H1 (cell line): ENCODE results near the gene GJB3. TPM values are rescaled to one million over a fixed set of nuclear protein-coding genes. Genes with fewer than 3 reads are reported as not detected.

Experiments
- CTCF ChIA-PET: fragments of 300-600 bp; sonication (Branson Sonifier 250); formaldehyde crosslinking; loops from one replicate; lab custom pipeline; 2021; ENCODE audit not compliant: partially characterized antibody; lab: Charles Lee
- POLR2A ChIA-PET: fragments of 300-600 bp; sonication (Branson Sonifier 250); formaldehyde crosslinking; loops from one replicate; lab custom pipeline; 2021; ENCODE audit warnings: inconsistent platforms; ENCODE audit not compliant: partially characterized antibody; lab: Charles Lee
- DNase-seq, 2 experiments: peaks; one replicate each; pipeline versions ENCODE4 v3.0.0 to v3.0.0-alpha.2; 2010 to 2022; ENCODE audit warnings: low spot score in 2 of 2, low read depth in 1 of 2, mixed read lengths in 1 of 2
- FAIRE-seq: peaks from 2 replicates; lab custom pipeline; 2011; peaks lifted over from hg19 to GRCh38; lab: Jason Lieb, UNC
- H2AFZ ChIP-seq: 2 replicates; pipeline ENCODE4 v1.8.1; 2012; ENCODE audit warnings: low read length, inconsistent platforms
- H2AK5ac ChIP-seq: 2 replicates; pipeline ENCODE4 v1.6.1; 2013; ENCODE audit warnings: low read depth, low read length
- H2BK120ac ChIP-seq: replicated peaks from 2 replicates; pipeline ENCODE3; 2013; ENCODE audit warnings: low read depth, low read length, inconsistent platforms
- H2BK12ac ChIP-seq: 2 replicates; pipeline ENCODE4 v1.6.1; 2013; ENCODE audit warnings: low read depth, low read length
- H2BK15ac ChIP-seq: 2 replicates; pipeline ENCODE4 v1.6.1; 2013; ENCODE audit warnings: low read length
- H2BK20ac ChIP-seq: 2 replicates; pipeline ENCODE4 v1.6.1; 2013; ENCODE audit warnings: low read length
- H2BK5ac ChIP-seq: 2 replicates; pipeline ENCODE4 v1.6.1; 2013; ENCODE audit warnings: low read depth, low read length
- H3K14ac ChIP-seq: 2 replicates; pipeline ENCODE4 v1.6.1; 2013; ENCODE audit warnings: inconsistent platforms; ENCODE audit not compliant: insufficient read length
- H3K18ac ChIP-seq: 2 replicates; pipeline ENCODE4 v1.6.1; 2013; ENCODE audit warnings: low read length; ENCODE audit errors: extremely low read depth
- H3K23ac ChIP-seq: 2 replicates; pipeline ENCODE4 v1.6.1; 2013; ENCODE audit warnings: inconsistent platforms; ENCODE audit not compliant: insufficient read length
- H3K23me2 ChIP-seq: 2 replicates; pipeline ENCODE4 v1.6.1; 2013; ENCODE audit warnings: low read depth, low read length
- H3K27ac ChIP-seq: 2 replicates; pipeline ENCODE4 v1.6.1; 2011; ENCODE audit warnings: low read depth, low read length, inconsistent platforms
- H3K27me3 ChIP-seq, 4 experiments: replicated peaks in 1 of 4; 1 replicate in 1 of 4; 2 replicates in 3 of 4; pipeline versions ENCODE4 v1.6.1 to v1.8.1; 2011 to 2013; ENCODE audit warnings: low read length in 3 of 4, mild to moderate bottlenecking in 3 of 4, inconsistent platforms in 2 of 4, mixed read lengths in 2 of 4, moderate library complexity in 1 of 4; ENCODE audit not compliant: control insufficient read depth in 3 of 4, insufficient read depth in 3 of 4; ENCODE audit errors: extremely low read depth in 1 of 4
- H3K36me3 ChIP-seq, 4 experiments: 2 replicates each; pipeline versions ENCODE4 v1.6.1 to v1.8.1; 2011 to 2013; ENCODE audit warnings: mild to moderate bottlenecking in 4 of 4, low read length in 3 of 4, moderate library complexity in 2 of 4, control low read depth in 1 of 4, inconsistent platforms in 1 of 4; ENCODE audit not compliant: insufficient read depth in 4 of 4, control insufficient read depth in 2 of 4
- H3K4ac ChIP-seq: replicated peaks from 2 replicates; pipeline ENCODE3; 2013; ENCODE audit warnings: low read length, low read depth, mixed read lengths, inconsistent platforms; ENCODE audit not compliant: insufficient read length
- H3K4me1 ChIP-seq, 4 experiments: replicated peaks in 1 of 4; 1 replicate in 1 of 4; 2 replicates in 3 of 4; pipeline versions ENCODE4 v1.6.1 to v1.8.1; 2011 to 2013; ENCODE audit warnings: low read length in 3 of 4, inconsistent platforms in 2 of 4, mixed read lengths in 1 of 4; ENCODE audit not compliant: insufficient read depth in 4 of 4, control insufficient read depth in 3 of 4
- H3K4me2 ChIP-seq, 2 experiments: 2 replicates each; pipeline versions ENCODE4 v1.6.1 to v1.8.1; 2011 to 2013; ENCODE audit warnings: low read depth in 2 of 2, low read length in 2 of 2, control low read depth in 1 of 2, inconsistent platforms in 1 of 2, mild to moderate bottlenecking in 1 of 2; ENCODE audit not compliant: insufficient read depth in 1 of 2
- H3K4me3 ChIP-seq, 4 experiments: fragments of 200-600, 300-600 bp in 1 of 4; sonication (generic), shearing (Covaris generic), sonication (Bioruptor Twin) in 1 of 4; 2 replicates each; pipeline versions ENCODE4 v1.5.1 to v1.8.1; 2011 to 2016; ENCODE audit warnings: low read length in 4 of 4, low read depth in 3 of 4, control low read depth in 2 of 4, inconsistent platforms in 2 of 4, mild to moderate bottlenecking in 2 of 4, mixed read lengths in 1 of 4, moderate library complexity in 1 of 4; ENCODE audit not compliant: insufficient read depth in 2 of 4; ENCODE audit errors: extremely low read depth in 1 of 4
- H3K56ac ChIP-seq: replicated peaks from 2 replicates; pipeline ENCODE3; 2013; ENCODE audit warnings: low read depth, mild to moderate bottlenecking, mixed read lengths, low read length, inconsistent platforms; ENCODE audit not compliant: insufficient read length
- H3K79me1 ChIP-seq: 2 replicates; pipeline ENCODE4 v1.6.1; 2013; ENCODE audit warnings: low read depth, low read length, control low read depth
- H3K79me2 ChIP-seq, 2 experiments: 2 replicates each; pipeline versions ENCODE4 v1.6.1 to v1.8.1; 2012 to 2013; ENCODE audit warnings: low read length in 2 of 2, mild to moderate bottlenecking in 2 of 2, inconsistent platforms in 1 of 2; ENCODE audit not compliant: insufficient read depth in 2 of 2, control insufficient read depth in 1 of 2
- H3K9ac ChIP-seq, 4 experiments: replicated peaks in 1 of 4; 1 replicate in 1 of 4; 2 replicates in 3 of 4; pipeline versions ENCODE4 v1.6.1 to v1.8.1; 2011 to 2013; ENCODE audit warnings: low read depth in 3 of 4, low read length in 3 of 4, control low read depth in 2 of 4, mild to moderate bottlenecking in 2 of 4, moderate library complexity in 2 of 4, inconsistent platforms in 1 of 4; ENCODE audit errors: extremely low read depth in 1 of 4
- H3K9me3 ChIP-seq, 2 experiments: 2 replicates each; pipeline versions ENCODE4 v1.6.1 to v1.8.1; 2012 to 2013; ENCODE audit warnings: mild to moderate bottlenecking in 2 of 2, moderate library complexity in 2 of 2, control low read depth in 1 of 2, inconsistent platforms in 1 of 2, low read depth in 1 of 2, low read length in 1 of 2, mixed read lengths in 1 of 2; ENCODE audit not compliant: insufficient read depth in 2 of 2
- H4K20me1 ChIP-seq, 2 experiments: replicated peaks in 1 of 2; 2 replicates each; pipeline versions ENCODE3 to v1.8.1; 2011 to 2013; ENCODE audit warnings: inconsistent platforms in 2 of 2, low read length in 2 of 2, mild to moderate bottlenecking in 1 of 2; ENCODE audit not compliant: insufficient read depth in 2 of 2, control insufficient read depth in 1 of 2
- H4K5ac ChIP-seq: 2 replicates; pipeline ENCODE4 v1.6.1; 2013; ENCODE audit warnings: low read length, low read depth, mixed read lengths, inconsistent platforms; ENCODE audit not compliant: insufficient read length
- H4K8ac ChIP-seq: 2 replicates; pipeline ENCODE4 v1.8.0; 2013; ENCODE audit warnings: mild to moderate bottlenecking, moderate library complexity, low read length, inconsistent platforms; ENCODE audit not compliant: insufficient read depth; ENCODE audit errors: extremely low read depth
- H4K91ac ChIP-seq: replicated peaks from 2 replicates; pipeline ENCODE3; 2013; ENCODE audit warnings: low read length, mixed read lengths, inconsistent platforms; ENCODE audit not compliant: insufficient read length
- ASH2L ChIP-seq: fragments of 200-600, 300-600 bp; sonication (generic); IDR thresholded peaks from one replicate; pipeline ENCODE4 v1.7.1; 2017; ENCODE audit warnings: low read length
- CREB1 ChIP-seq: IDR thresholded peaks from 2 replicates; pipeline ENCODE4 v1.6.1; 2012; ENCODE audit warnings: inconsistent platforms
- JUND ChIP-seq: IDR thresholded peaks from 2 replicates; pipeline ENCODE4 v1.6.1; 2011; ENCODE audit warnings: mild to moderate bottlenecking, improper control_type of control experiment, low read length
- NRF1 ChIP-seq: IDR thresholded peaks from 2 replicates; pipeline ENCODE4 v1.6.1; 2011; ENCODE audit warnings: mild to moderate bottlenecking, low read depth, low read length, improper control_type of control experiment
- POU5F1 ChIP-seq: IDR thresholded peaks from 2 replicates; pipeline ENCODE4 v1.6.1; 2011; ENCODE audit warnings: low read depth, mild to moderate bottlenecking, low read length, moderate library complexity
- RAD21 ChIP-seq, 2 experiments: IDR thresholded peaks in 1 of 2; conservative IDR thresholded peaks in 1 of 2; 2 replicates each; pipeline ENCODE4 v1.6.1; 2011; ENCODE audit warnings: low read depth in 2 of 2, low read length in 2 of 2, improper control_type of control experiment in 1 of 2, inconsistent platforms in 1 of 2, mild to moderate bottlenecking in 1 of 2, moderate library complexity in 1 of 2
- RNF2 ChIP-seq: fragments of 200-900, 300-1000 bp; sonication (generic); IDR thresholded peaks from 2 replicates; pipeline ENCODE4 v1.7.1; 2016; ENCODE audit warnings: borderline replicate concordance, low read depth, mild to moderate bottlenecking, antibody characterized with exemption, low read length; ENCODE audit not compliant: poor library complexity, severe bottlenecking; ENCODE audit errors: missing control alignments
- WGBS, 2 experiments: shearing (Covaris generic) in 1 of 2; methylation state at CpG; one replicate each; pipeline versions ENCODE4 v1.1.6 to v1.1.7; 2013 to 2015; ENCODE audit warnings: low lambda C conversion rate in 2 of 2, mixed read lengths in 2 of 2, inconsistent platforms in 1 of 2, low coverage in 1 of 2, missing lambda C conversion rate in 1 of 2; ENCODE audit not compliant: insufficient replicate concordance in 2 of 2, insufficient coverage in 1 of 2, insufficient read length in 1 of 2; ENCODE audit errors: extremely low coverage in 1 of 2, missing lambda C conversion rate in 1 of 2; 5-methylcytosine and 5-hydroxymethylcytosine counted together
- polyA plus RNA-seq, 7 experiments: library from polyadenylated mRNA; depleted of rRNA in 3 of 7; stranded (reverse) in 5 of 7; unstranded in 2 of 7; fragments of >200 nt in 5 of 7; fragments of 200-250 nt in 2 of 7; gene quantifications; 1 replicate in 5 of 7; 2 replicates in 1 of 7; 4 replicates in 1 of 7; pipeline versions ENCODE4 v1.2.1 to v1.2.3, GENCODE V29; 2011 to 2013; ENCODE audit warnings: missing spikeins in 2 of 7, mixed read lengths in 2 of 7
- total RNA-seq: library from RNA; stranded (reverse); fragmentation: NEBNext Ultra II Directional; extraction: Animal tissue kit (Norgen Biotek cat#: 25700); gene quantifications from 2 replicates; pipeline ENCODE4 v1.2.1, GENCODE V29; 2021

Gene GJB3
- total and polyA plus RNA-seq, 2 of the 8 experiments (the other 6 are each of a cell fraction or from before 2014, with no cell fraction given) = 0.93 to 1.6 TPM

GRCh38 chr1:34785875-34786470, 5.0 kb downstream of the GJB3 start:
- H3K23me2 ChIP-seq = peaks cover 10% of the 10 kb centered on the region; the same call in 1 of the 2 replicates
- peaks cover 0 to 16% (median 8%) of the 10 kb centered on the region in 4 experiments; a peak in 5 of 7 replicates for H3K27me3 ChIP-seq
- TF ChIP-seq RNF2 = no peak
- no peak for TF ChIP-seq POU5F1
- TF ChIP-seq NRF1 = no peak
- TF ChIP-seq JUND = no peak
- TF ChIP-seq RAD21 (IDR thresholded peaks at IDR 0.05 in 1 of 2, conservative IDR thresholded peaks at IDR 0.05 in 1 of 2; ENCODE audit: low read depth in 2 of 2, low read length in 2 of 2) = no peak
- TF ChIP-seq CREB1 = no peak
- TF ChIP-seq ASH2L = no peak
- no peak overlapping the region for H3K56ac ChIP-seq
- H2BK120ac ChIP-seq = no peak overlapping the region
- H2BK5ac ChIP-seq = no peak overlapping the region
- H3K4me1 ChIP-seq = peaks cover 0 to 12% (median 4%) of the 10 kb centered on the region in 4 experiments; a peak in 4 of 7 replicates
- no peak overlapping the region for H3K4ac ChIP-seq
- H3K79me1 ChIP-seq = no peaks in the 10 kb centered on the region
- no peak overlapping the region for H3K4me2 ChIP-seq
- H3K9me3 ChIP-seq = no peaks in the 10 kb centered on the region
- no peak overlapping the region for H4K5ac ChIP-seq
- 65% methylated on average over 4 of the region's 4 CpGs; no CpG with 5 or more reads in 1 of the 2 experiments for WGBS, 2 experiments
- H2BK15ac ChIP-seq = 0 out of 2 replicates have a peak overlapping the region, but pooled peaks have one; percentile 29
- H2AK5ac ChIP-seq = no peak overlapping the region
- DNase-seq (no peak), FAIRE-seq (no peak)
- CTCF ChIA-PET = interaction anchor here (0.6 to 12.6 kb wide), 24 partner anchors 9 to 371 kb away, joined by 3 to 230 read pairs (median 5); partner anchors contain the start of gene SMIM12
- no peak overlapping the region for H2BK20ac ChIP-seq
- no peaks in the 10 kb centered on the region for H4K20me1 ChIP-seq
- no peak overlapping the region for H3K23ac ChIP-seq
- H2BK12ac ChIP-seq = no peak overlapping the region
- no peak overlapping the region for H4K91ac ChIP-seq
- H4K8ac ChIP-seq = no peak overlapping the region
- no peak overlapping the region for H3K14ac ChIP-seq
- no peaks in the 10 kb centered on the region for H3K36me3 ChIP-seq
- no peak overlapping the region for H3K9ac ChIP-seq
- POLR2A ChIA-PET = no interaction called here
- H3K4me3 ChIP-seq = no peak overlapping the region
- no peaks in the 10 kb centered on the region for H3K79me2 ChIP-seq
- H3K27ac ChIP-seq = no peak overlapping the region
- H3K18ac ChIP-seq = no peak overlapping the region
- H2AFZ ChIP-seq = no peak overlapping the region
